NCI-H524 treated with DMSO at 0.1 percent for 48 hours (cell line): ENCODE data around the gene ITLN1.
"Not testable (repeated sequence)": the region's sequence is repeated elsewhere in the genome, so short reads cannot be mapped to it uniquely, and the experiment has no call there.

ENCODE experiments used
- DNase-seq: peaks from one replicate; lab custom pipeline; 2025; lab: John Stamatoyannopoulos, UW

Gene ITLN1

DNA sequence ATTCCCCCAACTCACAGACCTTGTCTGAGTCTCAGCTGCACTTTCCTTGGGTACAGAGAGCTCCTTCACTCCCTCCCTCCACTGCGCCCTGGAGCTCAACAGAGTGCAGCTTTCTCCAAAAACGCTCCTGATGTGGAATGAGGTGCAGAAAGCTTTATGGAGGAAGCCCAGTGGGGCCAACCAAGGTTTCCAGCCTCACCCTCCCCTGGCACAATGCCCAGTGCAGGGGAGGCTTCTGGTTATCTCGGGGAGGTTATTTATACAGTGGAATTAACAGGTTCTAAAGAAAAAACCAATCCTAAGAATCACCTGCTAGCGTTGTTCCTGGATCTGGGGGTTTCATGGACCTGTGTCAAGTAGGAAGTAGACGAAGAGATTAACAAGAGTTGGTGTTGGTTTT is at the start of gene ITLN1:
Gene ITLN1, minus strand, starts transcription at position 139 of the 400 bp plus-strand sequence. CDS start 303 bp downstream, outside the sequence.
- DNase-seq: no peak

GRCh38 chr1:160933305-160933704 is 48.3 kb upstream of the ITLN1 start:
- not testable (repeated sequence) for DNase-seq

- DNase-seq: no peak
Measured at GRCh38 chr1:160925652-160926244, 40.8 kb upstream of the ITLN1 start.

GRCh38 chr1:160924791-160925651 is 40.0 kb upstream of the ITLN1 start:
- no peak for DNase-seq

- DNase-seq: no peak
Measured at GRCh38 chr1:160916666-160917065, 31.7 kb upstream of the ITLN1 start.

DNA sequence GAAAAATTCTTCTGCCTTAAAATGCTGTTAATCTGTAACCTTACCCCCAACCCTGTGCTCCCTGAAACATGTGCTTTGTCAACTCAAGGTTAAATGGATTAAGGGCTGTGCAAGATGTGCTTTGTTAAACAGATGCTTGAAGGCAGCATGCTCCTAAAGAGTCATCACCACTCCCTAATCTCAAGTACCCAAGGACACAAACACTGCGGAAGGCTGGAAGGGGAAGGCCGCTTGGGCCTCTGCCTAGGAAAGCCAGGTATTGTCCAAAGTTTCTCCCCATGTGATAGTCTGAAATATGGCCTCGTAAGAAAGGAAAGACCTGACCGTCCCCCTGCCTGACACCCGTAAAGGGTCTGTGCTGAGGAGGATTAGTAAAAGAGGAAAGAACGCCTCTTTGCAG is 28.2 kb upstream of the ITLN1 start:
- not testable (repeated sequence) for DNase-seq

DNA sequence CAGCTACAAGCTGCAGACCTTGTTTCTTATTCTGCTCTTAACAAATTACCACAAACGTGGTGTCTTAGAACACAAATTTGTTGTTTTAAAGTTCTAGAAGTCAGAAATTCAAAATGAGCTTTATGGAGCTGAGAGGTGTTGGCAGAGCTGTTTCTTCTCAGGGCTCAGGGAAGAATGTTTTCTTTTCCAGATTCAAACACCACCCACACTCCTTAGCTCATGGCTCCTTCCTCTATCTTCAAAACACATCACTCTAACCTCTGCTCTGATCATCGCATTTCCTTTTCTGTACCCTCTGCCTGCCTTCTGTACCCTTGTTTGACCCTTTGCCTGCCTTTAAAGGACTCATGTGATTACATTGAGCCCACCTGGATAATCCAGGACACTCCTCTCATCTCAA is 26.9 kb upstream of the ITLN1 start:
- DNase-seq: no peak

GRCh38 chr1:160911441-160911840 is 26.5 kb upstream of the ITLN1 start:
- no peak for DNase-seq

DNA sequence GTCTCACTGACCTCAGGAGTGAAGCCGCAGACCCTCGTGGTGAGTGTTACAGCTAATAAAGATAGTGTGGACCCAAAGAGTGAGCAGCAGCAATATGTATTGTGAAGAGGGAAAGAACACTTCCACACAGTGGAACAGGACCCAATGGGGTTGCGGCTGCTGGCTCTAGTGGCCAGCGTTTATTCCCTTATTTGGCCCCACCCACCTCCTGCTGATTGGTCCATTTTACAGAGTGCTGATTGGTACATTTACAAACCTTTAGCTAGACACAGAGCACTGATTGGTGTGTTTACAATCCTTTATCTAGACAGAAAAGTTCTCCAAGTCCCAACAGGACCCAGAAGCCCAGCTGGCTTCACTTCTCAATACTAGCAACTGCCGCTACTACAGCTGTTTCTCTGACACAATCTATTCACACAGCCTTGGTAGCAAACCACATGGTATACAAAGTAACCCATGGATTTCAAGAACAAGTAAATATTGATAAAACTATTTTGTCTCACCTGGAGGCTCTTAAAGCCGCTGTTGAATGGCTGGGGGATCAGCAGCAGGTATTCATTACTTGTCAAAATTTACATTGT is 25.3 kb upstream of the ITLN1 start:
- no peak for DNase-seq

- no peak for DNase-seq
Measured at GRCh38 chr1:160907976-160908375, 23.0 kb upstream of the ITLN1 start.

DNA sequence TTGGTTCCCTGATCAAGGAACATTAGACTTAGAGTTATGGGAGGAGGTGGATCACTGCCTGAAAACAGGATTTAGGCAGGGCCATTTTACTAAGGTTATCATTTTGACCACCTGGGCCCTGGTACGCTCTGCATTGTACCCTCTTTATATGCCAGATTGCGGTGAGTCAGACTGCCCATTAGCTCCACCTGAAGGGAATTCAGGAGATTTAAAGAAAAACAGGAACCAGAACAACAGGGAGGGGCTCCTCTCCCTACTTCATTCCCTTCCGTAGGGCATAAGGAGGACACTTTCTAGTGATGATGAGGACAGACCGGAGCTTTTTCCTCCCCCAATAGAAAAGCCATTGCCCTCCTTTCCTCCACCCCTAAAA is 20.6 kb upstream of the ITLN1 start:
- DNase-seq: no peak

DNA sequence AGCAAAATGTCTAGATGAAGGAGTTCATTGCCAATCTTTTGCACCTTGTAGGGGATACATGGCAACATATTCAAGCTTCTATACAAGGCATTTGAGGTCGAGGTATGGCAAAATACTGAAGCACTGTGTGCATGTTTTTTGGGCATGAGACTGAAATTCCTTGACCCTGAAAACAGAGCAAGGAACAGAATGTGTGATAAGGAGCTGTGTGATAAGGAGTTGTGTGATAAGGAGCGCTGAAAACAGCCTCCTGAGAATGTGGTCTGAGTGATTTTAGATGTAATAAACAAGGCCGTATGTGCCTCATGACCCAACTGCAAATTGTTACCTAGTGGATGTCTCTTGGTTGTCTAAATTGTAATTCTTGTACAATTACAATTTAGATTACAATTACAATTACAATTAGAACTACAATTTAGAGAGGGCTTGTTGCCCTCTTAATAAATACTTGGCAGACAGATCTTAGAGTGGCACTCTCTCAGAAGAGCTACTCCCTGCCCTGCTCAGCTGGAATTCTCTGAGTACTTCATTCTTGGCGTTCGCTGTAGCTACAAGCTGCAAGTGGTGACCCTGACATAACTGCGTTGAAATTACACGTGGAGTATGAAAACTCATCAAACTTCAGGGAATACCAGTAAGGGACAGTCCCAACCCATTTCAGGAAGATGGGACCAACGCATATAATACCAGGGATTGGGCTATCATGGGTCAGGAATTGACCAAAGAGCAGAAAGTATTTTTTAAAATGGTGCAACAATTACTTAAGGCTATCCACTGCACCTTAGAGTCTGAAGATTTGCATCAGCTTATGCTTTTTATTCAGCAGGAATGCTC is 20.0 kb upstream of the ITLN1 start:
- DNase-seq: no peak

DNA sequence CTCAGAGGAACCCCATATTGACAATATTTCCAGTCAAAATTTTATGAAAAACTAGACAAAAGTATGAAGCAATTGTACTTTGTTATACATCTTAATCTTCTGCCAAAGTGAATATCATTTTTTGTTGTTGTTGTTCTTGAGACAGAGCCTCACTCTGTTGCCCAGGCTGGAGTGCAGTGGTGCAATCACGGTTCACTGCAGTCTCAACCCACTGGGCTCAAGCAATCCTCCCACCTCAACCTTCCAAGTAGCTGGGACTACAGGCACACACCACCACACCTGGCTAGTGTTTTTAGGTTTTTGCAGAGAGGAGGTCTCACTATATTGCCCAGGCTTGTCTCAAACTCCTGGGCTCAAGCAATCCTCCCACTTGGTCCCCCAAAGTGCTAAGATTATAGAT is 17.3 kb upstream of the ITLN1 start:
- DNase-seq: not testable (repeated sequence)

- no peak for DNase-seq
Measured at GRCh38 chr1:160901768-160902167, 16.8 kb upstream of the ITLN1 start.

DNA sequence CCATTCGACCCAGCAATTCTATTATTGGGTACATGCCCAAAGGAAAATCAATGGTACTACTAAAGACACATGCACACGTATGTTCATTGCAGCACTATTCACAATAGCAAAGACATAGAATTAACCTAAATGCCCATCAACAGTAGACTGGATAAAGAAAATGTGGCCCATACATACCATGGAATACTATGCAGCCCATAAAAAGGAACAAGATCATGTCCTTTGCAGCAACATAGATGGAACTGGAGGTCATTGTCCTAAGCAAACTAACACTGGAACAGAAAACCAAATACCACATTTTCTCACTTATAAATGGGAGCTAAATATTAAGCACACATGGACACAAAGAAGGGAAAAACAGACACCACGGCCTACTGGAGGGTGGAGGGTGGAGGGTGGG is 15.7 kb upstream of the ITLN1 start:
- not testable (repeated sequence) for DNase-seq

- not testable (repeated sequence) for DNase-seq
Measured at GRCh38 chr1:160894368-160895135, 9.6 kb upstream of the ITLN1 start.

- DNase-seq: no peak
Measured at GRCh38 chr1:160891474-160891873, 6.5 kb upstream of the ITLN1 start.

GRCh38 chr1:160888926-160889325 is 3.9 kb upstream of the ITLN1 start:
- DNase-seq: no peak

DNA sequence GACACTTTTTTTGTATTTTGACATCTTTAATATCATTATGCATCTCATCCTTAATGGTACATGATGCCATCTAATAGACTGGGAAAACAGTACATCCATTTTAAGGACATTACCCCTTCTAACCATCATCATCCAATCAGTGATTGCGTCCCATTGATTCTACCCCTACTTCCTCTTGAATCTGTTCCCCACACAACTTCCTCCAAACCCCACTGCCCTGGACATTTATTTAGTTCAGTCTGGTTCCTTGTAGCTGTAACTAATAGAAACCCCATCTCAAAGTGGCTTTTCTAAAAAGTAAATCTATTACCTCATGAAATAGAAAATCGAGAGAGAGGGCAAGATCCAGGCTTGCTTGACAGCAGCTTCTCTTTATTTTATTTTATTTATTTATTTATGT is 2.1 kb upstream of the ITLN1 start:
- DNase-seq: no peak

DNA sequence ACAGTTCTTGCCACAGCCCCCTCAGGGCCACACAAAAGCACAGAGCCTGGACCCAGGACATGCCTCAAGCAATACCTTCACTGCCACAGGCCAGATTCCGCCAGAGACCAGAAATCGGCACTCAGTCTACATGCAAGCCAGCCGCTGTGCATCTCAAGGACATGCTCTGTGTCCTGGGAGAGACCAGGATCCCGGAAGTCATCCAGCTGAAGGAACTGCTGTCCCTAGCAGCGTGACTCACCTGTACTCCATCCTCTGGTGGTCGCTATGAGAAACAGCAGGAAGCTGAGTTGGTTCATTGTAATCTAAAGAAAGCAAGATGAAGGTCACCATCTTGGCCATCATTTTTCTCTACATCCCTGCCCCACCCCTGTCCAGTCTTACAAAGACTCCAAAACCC is 401 bp downstream of the ITLN1 start:
- no peak for DNase-seq
